AG04450 (cell line): ENCODE data around the gene KRTAP5-11. TPM values are rescaled to one million over a fixed set of nuclear protein-coding genes. Genes with fewer than 3 reads are reported as not detected.
"Not testable (repeated sequence)": the region's sequence is repeated elsewhere in the genome, so short reads cannot be mapped to it uniquely, and the experiment has no call there.

ENCODE experiments used
- CTCF ChIA-PET: fragments of 300-600, 350-600 bp; formaldehyde crosslinking; extraction: SDS; loops from one replicate; lab custom pipeline; 2022; ENCODE audit warnings: antibody characterized with exemption, inconsistent platforms; lab: Charles Lee
- POLR2A ChIA-PET: fragments of 350-600 bp; formaldehyde crosslinking; extraction: SDS; loops from one replicate; lab custom pipeline; 2021; ENCODE audit warnings: antibody characterized with exemption, inconsistent platforms; lab: Yijun Ruan, JAX
- DNase-seq: peaks from one replicate; pipeline ENCODE4 v3.0.0-alpha.2; 2011; ENCODE audit warnings: low read depth, low spot score
- H3K27ac ChIP-seq: one replicate; pipeline ENCODE4 v1.5.1; 2012; ENCODE audit warnings: low read depth, low read length, control low read depth
- H3K27me3 ChIP-seq: one replicate; pipeline ENCODE4 v1.6.0; 2012; ENCODE audit warnings: low read length; ENCODE audit not compliant: control insufficient read depth, insufficient read depth
- H3K4me3 ChIP-seq: 2 replicates; pipeline ENCODE4 v1.5.1; 2011; ENCODE audit warnings: mild to moderate bottlenecking, low read depth, low read length, control low read depth
- H3K9me3 ChIP-seq: 2 replicates; pipeline ENCODE4 v1.5.1; 2012; ENCODE audit warnings: low read length; ENCODE audit not compliant: control insufficient read depth, insufficient read depth
- polyA plus RNA-seq: library from polyadenylated mRNA; depleted of rRNA; stranded (reverse); fragments of >200 nt; gene quantifications from 2 replicates; pipeline ENCODE4 v1.2.3, GENCODE V29; 2011

The KRTAP5-11 gene
- polyA plus RNA-seq, 1 experiment, result not detected

GRCh38 chr11:71607520-71608216 lies 25.0 kb upstream of the KRTAP5-11 start:
- H3K27me3 ChIP-seq, DNase-seq, H3K27ac ChIP-seq, CTCF ChIA-PET, H3K4me3 ChIP-seq, POLR2A ChIA-PET, H3K9me3 ChIP-seq: not testable (repeated sequence)

- CTCF ChIA-PET, H3K4me3 ChIP-seq, DNase-seq, POLR2A ChIA-PET, H3K27ac ChIP-seq, H3K9me3 ChIP-seq, H3K27me3 ChIP-seq: not testable (repeated sequence)
Measured at GRCh38 chr11:71606853-71607519, 24.3 kb upstream of the KRTAP5-11 start.

- CTCF ChIA-PET, H3K4me3 ChIP-seq, H3K9me3 ChIP-seq, DNase-seq, POLR2A ChIA-PET, H3K27me3 ChIP-seq, H3K27ac ChIP-seq: not testable (repeated sequence)
Measured at GRCh38 chr11:71604798-71605488, 22.3 kb upstream of the KRTAP5-11 start.

- POLR2A ChIA-PET, H3K4me3 ChIP-seq, DNase-seq, CTCF ChIA-PET, H3K27me3 ChIP-seq, H3K9me3 ChIP-seq, H3K27ac ChIP-seq: not testable (repeated sequence)
Measured at GRCh38 chr11:71603221-71603620, 20.5 kb upstream of the KRTAP5-11 start.

GRCh38 chr11:71589546-71589920 lies 6.9 kb upstream of the KRTAP5-11 start:
- CTCF ChIA-PET, H3K9me3 ChIP-seq, H3K4me3 ChIP-seq, DNase-seq, POLR2A ChIA-PET, H3K27me3 ChIP-seq, H3K27ac ChIP-seq: not testable (repeated sequence)

- DNase-seq, CTCF ChIA-PET, H3K27ac ChIP-seq, H3K27me3 ChIP-seq, H3K9me3 ChIP-seq, POLR2A ChIA-PET, H3K4me3 ChIP-seq: not testable (repeated sequence)
Measured at GRCh38 chr11:71588822-71589545, 6.3 kb upstream of the KRTAP5-11 start.

GRCh38 chr11:71588314-71588713 lies 5.6 kb upstream of the KRTAP5-11 start:
- H3K27ac ChIP-seq, DNase-seq, H3K27me3 ChIP-seq, H3K4me3 ChIP-seq, CTCF ChIA-PET, POLR2A ChIA-PET, H3K9me3 ChIP-seq: not testable (repeated sequence)

GRCh38 chr11:71585673-71586072 lies 3.0 kb upstream of the KRTAP5-11 start:
- H3K27me3 ChIP-seq, H3K4me3 ChIP-seq, H3K9me3 ChIP-seq, DNase-seq, POLR2A ChIA-PET, H3K27ac ChIP-seq, CTCF ChIA-PET: not testable (repeated sequence)

- H3K27me3 ChIP-seq, H3K9me3 ChIP-seq, H3K27ac ChIP-seq, DNase-seq, POLR2A ChIA-PET, H3K4me3 ChIP-seq, CTCF ChIA-PET: not testable (repeated sequence)
Measured at GRCh38 chr11:71582969-71583368, 294 bp upstream of the KRTAP5-11 start.
